HepG2 (cell line): Measurements from ENCODE around the gene HDDC3. TPM values are rescaled to one million over a fixed set of nuclear protein-coding genes. Genes with fewer than 3 reads are reported as not detected.

Experiments used
- AKAP8 ChIP-seq: sonication (generic); formaldehyde crosslinking; IDR thresholded peaks from 2 replicates; pipeline ENCODE4 v1.5.1; 2020; ENCODE audit warnings: mild to moderate bottlenecking, missing genetic modification reagents
- CBX2 ChIP-seq, 2 experiments: fragments of 200-600 bp in 1 of 2; sonication (generic); formaldehyde crosslinking in 1 of 2; IDR thresholded peaks; 2 replicates each; pipeline versions ENCODE4 v1.7.0 to v1.8.1; 2018 to 2022; ENCODE audit warnings: low read depth in 2 of 2, low read length in 1 of 2, mild to moderate bottlenecking in 1 of 2, missing genetic modification reagents in 1 of 2
- CHD4 ChIP-seq: fragments of 200-600 bp; sonication (generic); IDR thresholded peaks from 2 replicates; pipeline ENCODE4 v1.7.0; 2017; ENCODE audit warnings: mild to moderate bottlenecking, low read length, borderline replicate concordance
- FOXM1 ChIP-seq: sonication (generic); formaldehyde crosslinking; IDR thresholded peaks from 2 replicates; pipeline ENCODE4 v1.5.0; 2020; ENCODE audit warnings: missing genetic modification reagents
- HDAC1 ChIP-seq: sonication (generic); formaldehyde crosslinking; IDR thresholded peaks from 2 replicates; pipeline ENCODE4 v1.5.1; 2020; ENCODE audit warnings: mild to moderate bottlenecking, missing genetic modification reagents
- LRRFIP1 ChIP-seq: sonication (generic); formaldehyde crosslinking; conservative IDR thresholded peaks from 2 replicates; pipeline ENCODE4 v1.4.0; 2020; ENCODE audit warnings: missing genetic modification reagents
- MBNL3 ChIP-seq: fragments of 250-450 bp; sonication (Bioruptor Pico); conservative IDR thresholded peaks from 2 replicates; pipeline ENCODE4 v1.8.0; 2022; ENCODE audit warnings: mild to moderate bottlenecking, inconsistent platforms
- PCBP1 ChIP-seq: fragments of 200-400 bp; formaldehyde crosslinking; IDR thresholded peaks from 2 replicates; pipeline ENCODE4 v1.6.1; 2017; ENCODE audit warnings: mild to moderate bottlenecking, low read depth, low read length, borderline replicate concordance
- PHF20 ChIP-seq: sonication (generic); formaldehyde crosslinking; IDR thresholded peaks from 2 replicates; pipeline ENCODE4 v1.5.0; 2020; ENCODE audit warnings: mild to moderate bottlenecking, missing genetic modification reagents
- PHF21A ChIP-seq: sonication (generic); formaldehyde crosslinking; IDR thresholded peaks from 2 replicates; pipeline ENCODE4 v1.5.0; 2020; ENCODE audit warnings: mild to moderate bottlenecking, missing genetic modification reagents
- PITX1 ChIP-seq: sonication (generic); formaldehyde crosslinking; IDR thresholded peaks from 2 replicates; pipeline ENCODE4 v1.5.1; 2020; ENCODE audit warnings: mild to moderate bottlenecking, missing genetic modification reagents
- SMYD3 ChIP-seq: sonication (generic); formaldehyde crosslinking; IDR thresholded peaks from 2 replicates; pipeline ENCODE4 v1.8.1; 2023; ENCODE audit warnings: mild to moderate bottlenecking, missing genetic modification reagents
- ZFY ChIP-seq: sonication (generic); formaldehyde crosslinking; IDR thresholded peaks from 2 replicates; pipeline ENCODE4 v1.4.0; 2020; ENCODE audit warnings: missing genetic modification reagents
- ZNF17 ChIP-seq: sonication (generic); formaldehyde crosslinking; IDR thresholded peaks from 2 replicates; pipeline ENCODE4 v1.5.0; 2020; ENCODE audit warnings: mild to moderate bottlenecking, missing genetic modification reagents
- ZNF326 ChIP-seq: sonication (generic); formaldehyde crosslinking; IDR thresholded peaks from 2 replicates; pipeline ENCODE4 v1.4.0; 2020; ENCODE audit warnings: missing genetic modification reagents, borderline replicate concordance
- ZNF558 ChIP-seq: sonication (generic); formaldehyde crosslinking; IDR thresholded peaks from 2 replicates; pipeline ENCODE4 v1.9.0; 2022; ENCODE audit warnings: mild to moderate bottlenecking, missing genetic modification reagents, borderline replicate concordance
- ZNF572 ChIP-seq: sonication (generic); formaldehyde crosslinking; IDR thresholded peaks from 2 replicates; pipeline ENCODE4 v1.5.1; 2020; ENCODE audit warnings: mild to moderate bottlenecking, missing genetic modification reagents
- ZNF577 ChIP-seq: sonication (generic); formaldehyde crosslinking; IDR thresholded peaks from 2 replicates; pipeline ENCODE4 v1.4.0; 2020; ENCODE audit warnings: mild to moderate bottlenecking, low read depth, missing genetic modification reagents, borderline replicate concordance
- ZNF720 ChIP-seq: sonication (generic); formaldehyde crosslinking; IDR thresholded peaks from 2 replicates; pipeline ENCODE4 v1.4.0; 2020; ENCODE audit warnings: missing genetic modification reagents
- polyA plus RNA-seq, 8 experiments: library from polyadenylated mRNA; depleted of rRNA in 3 of 8; stranded (reverse) in 7 of 8; unstranded in 1 of 8; fragments of >200 nt; fragmentation: Illumina TruSeq in 4 of 8; extraction: Trizol in 4 of 8; gene quantifications; 2 replicates each; pipeline versions ENCODE4 v1.2.1 to v1.2.3, GENCODE V29; 2011 to 2016; ENCODE audit warnings: low read depth in 4 of 8, missing spikeins in 1 of 8, mixed read lengths in 1 of 8; ENCODE audit not compliant: insufficient read depth in 1 of 8
- total RNA-seq, 5 experiments: library from RNA; depleted of rRNA; stranded (reverse); fragments of >200 nt; fragmentation: Illumina TruSeq; extraction: Trizol; gene quantifications; 2 replicates each; pipeline ENCODE4 v1.2.3, GENCODE V29; 2016; ENCODE audit warnings: low read depth in 1 of 5
- TF ChIP-seq, protein P1 (sequence below): sonication (generic); formaldehyde crosslinking; IDR thresholded peaks from 2 replicates; pipeline ENCODE4 v1.4.0; 2020; ENCODE audit warnings: missing genetic modification reagents, mild to moderate bottlenecking, borderline replicate concordance
- TF ChIP-seq, protein P2 (sequence below): sonication (generic); formaldehyde crosslinking; IDR thresholded peaks from 2 replicates; pipeline ENCODE4 v1.4.0; 2020; ENCODE audit warnings: missing genetic modification reagents, borderline replicate concordance

HDDC3 gene
- total and polyA plus RNA-seq, 2 of the 13 experiments (the other 11 are each of a cell fraction or from before 2014, with no cell fraction given) = 18.7 to 28.3 TPM

GRCh38 chr15:90954712-90955623 is 22.6 kb upstream of the HDDC3 start, which contains the start of gene RCCD1 (continued):
- TF ChIP-seq, protein P1, sequence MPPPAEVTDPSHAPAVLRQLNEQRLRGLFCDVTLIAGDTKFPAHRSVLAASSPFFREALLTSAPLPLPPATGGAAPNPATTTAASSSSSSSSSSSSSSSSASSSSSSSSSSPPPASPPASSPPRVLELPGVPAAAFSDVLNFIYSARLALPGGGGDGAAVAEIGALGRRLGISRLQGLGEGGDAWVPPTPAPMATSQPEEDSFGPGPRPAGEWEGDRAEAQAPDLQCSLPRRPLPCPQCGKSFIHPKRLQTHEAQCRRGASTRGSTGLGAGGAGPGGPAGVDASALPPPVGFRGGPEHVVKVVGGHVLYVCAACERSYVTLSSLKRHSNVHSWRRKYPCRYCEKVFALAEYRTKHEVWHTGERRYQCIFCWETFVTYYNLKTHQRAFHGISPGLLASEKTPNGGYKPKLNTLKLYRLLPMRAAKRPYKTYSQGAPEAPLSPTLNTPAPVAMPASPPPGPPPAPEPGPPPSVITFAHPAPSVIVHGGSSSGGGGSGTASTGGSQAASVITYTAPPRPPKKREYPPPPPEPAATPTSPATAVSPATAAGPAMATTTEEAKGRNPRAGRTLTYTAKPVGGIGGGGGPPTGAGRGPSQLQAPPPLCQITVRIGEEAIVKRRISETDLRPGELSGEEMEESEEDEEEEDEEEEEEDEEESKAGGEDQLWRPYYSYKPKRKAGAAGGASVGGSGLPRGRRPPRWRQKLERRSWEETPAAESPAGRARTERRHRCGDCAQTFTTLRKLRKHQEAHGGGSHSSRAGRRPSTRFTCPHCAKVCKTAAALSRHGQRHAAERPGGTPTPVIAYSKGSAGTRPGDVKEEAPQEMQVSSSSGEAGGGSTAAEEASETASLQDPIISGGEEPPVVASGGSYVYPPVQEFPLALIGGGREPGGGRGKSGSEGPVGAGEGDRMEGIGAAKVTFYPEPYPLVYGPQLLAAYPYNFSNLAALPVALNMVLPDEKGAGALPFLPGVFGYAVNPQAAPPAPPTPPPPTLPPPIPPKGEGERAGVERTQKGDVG = no peak
- TF ChIP-seq PCBP1 (no peak), ZNF572 (CRISPR knock-in tag) (no peak), PITX1 (CRISPR knock-in tag) (peak; percentile 62; the same call in 1 of the 2 replicates), PHF21A (CRISPR knock-in tag) (peak; percentile 74), PHF20 (CRISPR knock-in tag) (peak; percentile 56; the same call in 1 of the 2 replicates), CBX2 (IDR thresholded peaks at IDR 0.05; ENCODE audit: low read depth, low read length) (no peak), CBX2 (CRISPR knock-in tag; IDR thresholded peaks at IDR 0.05; ENCODE audit: low read depth) (no peak), ZNF577 (CRISPR knock-in tag) (no peak), LRRFIP1 (CRISPR knock-in tag) (no peak), ZNF17 (CRISPR knock-in tag) (0 out of 2 replicates have a peak, but pooled peaks have one; percentile 48), ZNF720 (CRISPR knock-in tag) (no peak), AKAP8 (CRISPR knock-in tag) (no peak), ZNF558 (CRISPR knock-in tag) (peak; percentile 75; the same call in 1 of the 2 replicates), CHD4 (peak; percentile 48; the same call in 1 of the 2 replicates), SMYD3 (CRISPR knock-in tag) (peak; percentile 48; the same call in 1 of the 2 replicates), FOXM1 (CRISPR knock-in tag) (peak; percentile 96), ZNF326 (CRISPR knock-in tag) (peak; percentile 100), MBNL3 (CRISPR knock-in tag) (no peak), HDAC1 (CRISPR knock-in tag) (peak; percentile 87), ZFY (CRISPR knock-in tag) (peak; percentile 94)
- TF ChIP-seq, protein P2, sequence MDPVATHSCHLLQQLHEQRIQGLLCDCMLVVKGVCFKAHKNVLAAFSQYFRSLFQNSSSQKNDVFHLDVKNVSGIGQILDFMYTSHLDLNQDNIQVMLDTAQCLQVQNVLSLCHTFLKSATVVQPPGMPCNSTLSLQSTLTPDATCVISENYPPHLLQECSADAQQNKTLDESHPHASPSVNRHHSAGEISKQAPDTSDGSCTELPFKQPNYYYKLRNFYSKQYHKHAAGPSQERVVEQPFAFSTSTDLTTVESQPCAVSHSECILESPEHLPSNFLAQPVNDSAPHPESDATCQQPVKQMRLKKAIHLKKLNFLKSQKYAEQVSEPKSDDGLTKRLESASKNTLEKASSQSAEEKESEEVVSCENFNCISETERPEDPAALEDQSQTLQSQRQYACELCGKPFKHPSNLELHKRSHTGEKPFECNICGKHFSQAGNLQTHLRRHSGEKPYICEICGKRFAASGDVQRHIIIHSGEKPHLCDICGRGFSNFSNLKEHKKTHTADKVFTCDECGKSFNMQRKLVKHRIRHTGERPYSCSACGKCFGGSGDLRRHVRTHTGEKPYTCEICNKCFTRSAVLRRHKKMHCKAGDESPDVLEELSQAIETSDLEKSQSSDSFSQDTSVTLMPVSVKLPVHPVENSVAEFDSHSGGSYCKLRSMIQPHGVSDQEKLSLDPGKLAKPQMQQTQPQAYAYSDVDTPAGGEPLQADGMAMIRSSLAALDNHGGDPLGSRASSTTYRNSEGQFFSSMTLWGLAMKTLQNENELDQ (CRISPR knock-in tag) = no peak
